Measurements from ENCODE around the gene OPHN1.
"Not testable (repeated sequence)": the region's sequence is repeated elsewhere in the genome, so short reads cannot be mapped to it uniquely, and the experiment has no call there.

Gene OPHN1

DNA sequence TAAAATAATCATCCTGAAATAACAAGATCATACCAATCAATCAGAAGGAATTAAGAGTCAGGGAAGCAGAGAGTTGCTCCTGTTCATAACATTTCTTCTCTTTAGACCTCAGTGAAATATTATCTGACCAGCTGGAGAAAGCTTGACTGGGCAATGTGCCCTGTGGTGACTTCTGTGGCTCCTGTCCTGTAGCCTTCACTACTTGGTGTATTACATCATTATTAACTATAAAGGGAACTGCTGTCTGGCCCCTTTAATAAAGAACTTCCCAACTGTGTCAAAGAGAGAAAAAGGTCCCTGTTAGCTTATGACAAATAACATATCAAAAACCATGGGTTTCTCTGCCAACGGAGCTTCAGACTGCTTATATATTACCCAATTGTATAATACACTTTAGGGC is 18.0 kb downstream of the OPHN1 start:
- DNase-seq (ENCODE audit: insufficient read length, low spot score) (no peak), FAIRE-seq (no peak)
- TF ChIP-seq POLR2A (IDR thresholded peaks at IDR 0.05; ENCODE audit: low read depth, low read length) (no peak), PAX5 (IDR thresholded peaks at IDR 0.05; ENCODE audit: insufficient read depth, low read length, severe bottlenecking) (no peak)

GRCh38 chrX:68413254-68413653 is 20.0 kb downstream of the OPHN1 start:
- FAIRE-seq (no peak), DNase-seq (ENCODE audit: insufficient read length, low spot score) (no peak)
- no peak for TF ChIP-seq SPI1 (IDR thresholded peaks at IDR 0.05; ENCODE audit: low read depth, low read length)
- TF ChIP-seq PAX5 (IDR thresholded peaks at IDR 0.05; ENCODE audit: insufficient read depth, low read length, severe bottlenecking): no peak
- no peak for TF ChIP-seq POLR2A (IDR thresholded peaks at IDR 0.05; ENCODE audit: low read depth, low read length)
- TF ChIP-seq TAF1 (IDR thresholded peaks at IDR 0.05; ENCODE audit: low read depth, low read length): no peak
- TF ChIP-seq POU2F2 (IDR thresholded peaks at IDR 0.05; ENCODE audit: low read depth, low read length): no peak

- FAIRE-seq (no peak), DNase-seq (ENCODE audit: insufficient read length, low spot score) (no peak)
- TF ChIP-seq POLR2AphosphoS5 (IDR thresholded peaks at IDR 0.05; ENCODE audit: low read depth, low read length) (no peak), PAX5 (IDR thresholded peaks at IDR 0.05; ENCODE audit: insufficient read depth, low read length, severe bottlenecking) (no peak), POLR2A (IDR thresholded peaks at IDR 0.05; ENCODE audit: low read depth, low read length) (no peak), POU2F2 (IDR thresholded peaks at IDR 0.05; ENCODE audit: low read depth, low read length) (no peak), TAF1 (IDR thresholded peaks at IDR 0.05; ENCODE audit: low read depth, low read length) (no peak), SPI1 (IDR thresholded peaks at IDR 0.05; ENCODE audit: low read depth, low read length) (no peak)
Measured at GRCh38 chrX:68411729-68412128, 21.6 kb downstream of the OPHN1 start.

- DNase-seq (ENCODE audit: insufficient read length, low spot score): no peak
- FAIRE-seq: no peak
- TF ChIP-seq PAX5 (IDR thresholded peaks at IDR 0.05; ENCODE audit: insufficient read depth, low read length, severe bottlenecking) (no peak), TAF1 (IDR thresholded peaks at IDR 0.05; ENCODE audit: low read depth, low read length) (no peak), POU2F2 (IDR thresholded peaks at IDR 0.05; ENCODE audit: low read depth, low read length) (no peak), POLR2AphosphoS5 (IDR thresholded peaks at IDR 0.05; ENCODE audit: low read depth, low read length) (no peak), POLR2A (IDR thresholded peaks at IDR 0.05; ENCODE audit: low read depth, low read length) (no peak), SPI1 (IDR thresholded peaks at IDR 0.05; ENCODE audit: low read depth, low read length) (no peak)
Measured at GRCh38 chrX:68409194-68409593, 24.1 kb downstream of the OPHN1 start.

GRCh38 chrX:68403522-68403921 is 29.8 kb downstream of the OPHN1 start:
- TF ChIP-seq POLR2A (IDR thresholded peaks at IDR 0.05; ENCODE audit: low read depth, low read length): no peak
- no peak for TF ChIP-seq POLR2AphosphoS5 (IDR thresholded peaks at IDR 0.05; ENCODE audit: low read depth, low read length)
- TF ChIP-seq SPI1 (IDR thresholded peaks at IDR 0.05; ENCODE audit: low read depth, low read length): no peak
- no peak for TF ChIP-seq PAX5 (IDR thresholded peaks at IDR 0.05; ENCODE audit: insufficient read depth, low read length, severe bottlenecking)
- no peak for TF ChIP-seq POU2F2 (IDR thresholded peaks at IDR 0.05; ENCODE audit: low read depth, low read length)
- TF ChIP-seq TAF1 (IDR thresholded peaks at IDR 0.05; ENCODE audit: low read depth, low read length): no peak
- FAIRE-seq (no peak), DNase-seq (ENCODE audit: insufficient read length, low spot score) (no peak)

DNA sequence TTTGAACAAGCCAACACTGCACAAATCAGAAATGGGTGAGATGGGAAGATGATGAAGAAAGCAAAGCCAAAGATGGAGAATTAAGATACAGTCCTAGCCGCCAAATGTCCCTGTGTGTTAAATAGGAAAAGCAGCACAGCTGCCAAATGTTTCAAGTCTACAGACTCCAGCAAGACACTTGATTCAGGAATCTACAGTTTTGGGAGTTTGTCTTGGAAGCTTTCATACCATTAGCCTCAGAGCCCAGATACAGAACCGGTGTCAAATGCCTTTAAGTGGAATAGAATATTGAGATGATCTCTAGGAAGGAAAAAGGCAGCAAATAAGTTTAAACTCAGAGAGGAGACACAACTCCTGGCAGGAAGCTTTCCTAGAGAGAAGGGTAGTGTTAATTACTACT is 30.3 kb downstream of the OPHN1 start:
- DNase-seq (ENCODE audit: insufficient read length, low spot score) (no peak), FAIRE-seq (no peak)
- no peak for TF ChIP-seq PAX5 (IDR thresholded peaks at IDR 0.05; ENCODE audit: insufficient read depth, low read length, severe bottlenecking)
- TF ChIP-seq POLR2AphosphoS5 (IDR thresholded peaks at IDR 0.05; ENCODE audit: low read depth, low read length): no peak
- no peak for TF ChIP-seq POU2F2 (IDR thresholded peaks at IDR 0.05; ENCODE audit: low read depth, low read length)
- no peak for TF ChIP-seq POLR2A (IDR thresholded peaks at IDR 0.05; ENCODE audit: low read depth, low read length)
- TF ChIP-seq TAF1 (IDR thresholded peaks at IDR 0.05; ENCODE audit: low read depth, low read length): no peak
- no peak for TF ChIP-seq SPI1 (IDR thresholded peaks at IDR 0.05; ENCODE audit: low read depth, low read length)

- DNase-seq (ENCODE audit: insufficient read length, low spot score) (no peak), FAIRE-seq (no peak)
- TF ChIP-seq TAF1 (IDR thresholded peaks at IDR 0.05; ENCODE audit: low read depth, low read length) (no peak), PAX5 (IDR thresholded peaks at IDR 0.05; ENCODE audit: insufficient read depth, low read length, severe bottlenecking) (no peak), POLR2AphosphoS5 (IDR thresholded peaks at IDR 0.05; ENCODE audit: low read depth, low read length) (no peak), POLR2A (IDR thresholded peaks at IDR 0.05; ENCODE audit: low read depth, low read length) (no peak), SPI1 (IDR thresholded peaks at IDR 0.05; ENCODE audit: low read depth, low read length) (no peak), POU2F2 (IDR thresholded peaks at IDR 0.05; ENCODE audit: low read depth, low read length) (no peak)
Measured at GRCh38 chrX:68402094-68402493, 31.2 kb downstream of the OPHN1 start.

- no peak for FAIRE-seq
Measured at GRCh38 chrX:68398291-68398690, 35.0 kb downstream of the OPHN1 start.

GRCh38 chrX:68396953-68397352 is 36.3 kb downstream of the OPHN1 start:
- DNase-seq (ENCODE audit: insufficient read length, low spot score): no peak
- no peak for FAIRE-seq
- TF ChIP-seq TAF1 (IDR thresholded peaks at IDR 0.05; ENCODE audit: low read depth, low read length) (no peak), PAX5 (IDR thresholded peaks at IDR 0.05; ENCODE audit: insufficient read depth, low read length, severe bottlenecking) (no peak), POLR2AphosphoS5 (IDR thresholded peaks at IDR 0.05; ENCODE audit: low read depth, low read length) (no peak), SPI1 (IDR thresholded peaks at IDR 0.05; ENCODE audit: low read depth, low read length) (no peak), POU2F2 (IDR thresholded peaks at IDR 0.05; ENCODE audit: low read depth, low read length) (no peak), POLR2A (IDR thresholded peaks at IDR 0.05; ENCODE audit: low read depth, low read length) (no peak)

More at GRCh38 chrX:68398291-68398690, 35.0 kb downstream of the OPHN1 start:
- no peak for TF ChIP-seq POU2F2 (IDR thresholded peaks at IDR 0.05; ENCODE audit: low read depth, low read length)
- TF ChIP-seq SPI1 (IDR thresholded peaks at IDR 0.05; ENCODE audit: low read depth, low read length): no peak
- TF ChIP-seq PAX5 (IDR thresholded peaks at IDR 0.05; ENCODE audit: insufficient read depth, low read length, severe bottlenecking): no peak
- TF ChIP-seq POLR2AphosphoS5 (IDR thresholded peaks at IDR 0.05; ENCODE audit: low read depth, low read length): no peak
- no peak for TF ChIP-seq TAF1 (IDR thresholded peaks at IDR 0.05; ENCODE audit: low read depth, low read length)
- no peak for TF ChIP-seq POLR2A (IDR thresholded peaks at IDR 0.05; ENCODE audit: low read depth, low read length)
- no peak for DNase-seq (ENCODE audit: insufficient read length, low spot score)

GRCh38 chrX:68389419-68389960 is 43.8 kb downstream of the OPHN1 start:
- FAIRE-seq; DNase-seq (ENCODE audit: insufficient read length, low spot score): not testable (repeated sequence)
